Measurements from ENCODE around the gene MRGPRG.

GRCh38 chr11:3206156-3206921 lies 12.3 kb downstream of the MRGPRG start:
- no peak for TF ChIP-seq CTCF (IDR thresholded peaks at IDR 0.05)
- TF ChIP-seq POLR2A (IDR thresholded peaks at IDR 0.05), result no peak

All from vagina (tissue), 2 donors.